Measurements from ENCODE around the gene ABI1. TPM values are rescaled to one million over a fixed set of nuclear protein-coding genes. Genes with fewer than 3 reads are reported as not detected.

Gene ABI1
- total and polyA plus RNA-seq, 2 of the 13 experiments (the other 11 are each of a cell fraction or from before 2014, with no cell fraction given): 20.9 to 22.9 TPM

GRCh38 chr10:26697922-26698608 lies 162.7 kb downstream of the ABI1 start:
- Histone ChIP-seq H4K20me1 (ENCODE audit: insufficient read depth, low read length) (no peaks in the 10 kb centered on the region), H3K9me3 (ENCODE audit: low read length) (no peaks in the 10 kb centered on the region), H3K27ac (ENCODE audit: extremely low read length, insufficient read depth, low read length) (peak overlapping the region; percentile 89), H3K4me2 (ENCODE audit: low read depth, low read length) (peak overlapping the region; percentile 83), H3K9ac (ENCODE audit: insufficient read depth, low read depth, low read length) (peak overlapping the region; percentile 83), H3K4me1 (ENCODE audit: insufficient read depth, low read length) (peaks cover 51% of the 10 kb centered on the region), H3K27me3 (ENCODE audit: control insufficient read depth in 1 of 2, insufficient read depth in 2 of 2, low read length in 2 of 2) (no peaks in the 10 kb centered on the region; a peak in 1 of 5 replicates), H3K4me3 (replicated peaks in 1 of 3; ENCODE audit: insufficient read depth in 1 of 3, low read depth in 2 of 3, low read length in 3 of 3) (peak overlapping the region; percentile 81 to 94 (median 93)), H3K79me2 (ENCODE audit: insufficient read depth, low read length) (peaks cover 46% of the 10 kb centered on the region), H2AFZ (ENCODE audit: low read length) (no peak overlapping the region), H3K36me3 (replicated peaks in 1 of 2; ENCODE audit: control insufficient read depth in 1 of 2, insufficient read depth in 2 of 2, low read length in 2 of 2) (peaks cover 2 to 9% of the 10 kb centered on the region in 2 experiments; a peak in 2 of 5 replicates)
- in situ Hi-C loops (cut with HindIII; ENCODE audit: extremely low pct_ligation_motif_present, low pct_unique_long_range_greater_than_20kb): no loop called here
- TSS peak; percentile 65 for BruUV-seq (replicated peaks)
- intact Hi-C loops (cut with micrococcal nuclease; ENCODE audit: unreplicated experiment): loop anchor here (10.0 kb wide), 1 partner anchor 457 kb away; the partner anchor contains the start of genes MASTL and YME1L1
- ChIA-PET POLR2A (interaction anchor here (1.4 to 1.5 kb wide), 2 partner anchors 17 to 806 kb away, joined by 3 to 5 read pairs; partner anchors contain the start of gene RAB18), CTCF (ENCODE audit: low intra/inter-chr PET ratio, low total read pairs) (no interaction called here)
- FAIRE-seq (no peak), DNase-seq (ENCODE audit: low spot score) (no peak), ATAC-seq (peak; percentile 57)
- WGBS (ENCODE audit: low lambda C conversion rate): under 1% methylated on average over 17 of the region's 42 CpGs
- no peak for TF ChIP-seq NFKBIZ (CRISPR knock-in tag; IDR thresholded peaks at IDR 0.05)
- TF ChIP-seq ZNF572 (CRISPR knock-in tag; IDR thresholded peaks at IDR 0.05): no peak
- TF ChIP-seq ZNF292 (CRISPR knock-in tag; IDR thresholded peaks at IDR 0.05; ENCODE audit: borderline replicate concordance, low read depth): no peak
- no peak for TF ChIP-seq ZNF543 (CRISPR knock-in tag; IDR thresholded peaks at IDR 0.05)
- TF ChIP-seq CCDC6 (CRISPR knock-in tag; IDR thresholded peaks at IDR 0.05): 0 out of 2 replicates have a peak, but pooled peaks have one; percentile 2
- 0 out of 2 replicates have a peak, but pooled peaks have one; percentile 5 for TF ChIP-seq ZFYVE20 (CRISPR knock-in tag; IDR thresholded peaks at IDR 0.05; ENCODE audit: borderline replicate concordance, low read depth)
- 0 out of 2 replicates have a peak, but pooled peaks have one; percentile 5 for TF ChIP-seq KAT7 (CRISPR knock-in tag; IDR thresholded peaks at IDR 0.05; ENCODE audit: borderline replicate concordance)
- TF ChIP-seq GATAD2A (CRISPR knock-in tag; IDR thresholded peaks at IDR 0.05): 0 out of 2 replicates have a peak, but pooled peaks have one; percentile 5
- TF ChIP-seq LCORL (IDR thresholded peaks at IDR 0.05): no peak
- 0 out of 2 replicates have a peak, but pooled peaks have one; percentile 9 for TF ChIP-seq LCORL (CRISPR knock-in tag; IDR thresholded peaks at IDR 0.05)
- peak; percentile 7 for TF ChIP-seq ZNF883 (CRISPR knock-in tag; IDR thresholded peaks at IDR 0.05; ENCODE audit: not compliant biosample characterization)
- no peak for TF ChIP-seq ZNF740 (CRISPR knock-in tag; IDR thresholded peaks at IDR 0.05)
- TF ChIP-seq FOXP4 (CRISPR knock-in tag; IDR thresholded peaks at IDR 0.05): 0 out of 2 replicates have a peak, but pooled peaks have one; percentile 26
- 0 out of 2 replicates have a peak, but pooled peaks have one; percentile 23 for TF ChIP-seq ZNF256 (CRISPR knock-in tag; conservative IDR thresholded peaks at IDR 0.05)
- 0 out of 2 replicates have a peak, but pooled peaks have one; percentile 42 for TF ChIP-seq KMT2A (CRISPR knock-in tag; IDR thresholded peaks at IDR 0.05)
- no peak for TF ChIP-seq KAT2B (IDR thresholded peaks at IDR 0.05; ENCODE audit: borderline replicate concordance, low read depth, low read length)
- TF ChIP-seq HDAC1 (CRISPR knock-in tag; IDR thresholded peaks at IDR 0.05): 0 out of 2 replicates have a peak, but pooled peaks have one; percentile 69
- TF ChIP-seq MNT (IDR thresholded peaks at IDR 0.05): peak; percentile 79
- no peak for TF ChIP-seq ZNF839 (CRISPR knock-in tag; IDR thresholded peaks at IDR 0.05; ENCODE audit: borderline replicate concordance)
- TF ChIP-seq CBX1 (IDR thresholded peaks at IDR 0.05; ENCODE audit: low read depth): no peak
- TF ChIP-seq KMT2B (CRISPR knock-in tag; IDR thresholded peaks at IDR 0.05): peak; percentile 21; the same call in 1 of the 2 replicates
- TF ChIP-seq MTF2 (CRISPR knock-in tag; IDR thresholded peaks at IDR 0.05; ENCODE audit: borderline replicate concordance): 0 out of 2 replicates have a peak, but pooled peaks have one; percentile 12
